Liver (tissue), 9 donors: ENCODE results near the gene ULK3. TPM values are rescaled to one million over a fixed set of nuclear protein-coding genes. Genes with fewer than 3 reads are reported as not detected.

ENCODE experiments used
- DNase-seq: peaks from one replicate; pipeline ENCODE4 v3.0.0-alpha.2; 2017; ENCODE audit warnings: low spot score
- H3K27ac ChIP-seq, 2 donors: one replicate each; pipeline ENCODE4 v1.7.0; 2013; ENCODE audit warnings: inconsistent platforms in 2 of 2, low read length in 2 of 2, control low read depth in 1 of 2, low read depth in 1 of 2, mild to moderate bottlenecking in 1 of 2
- H3K27me3 ChIP-seq, 4 donors: one replicate each; pipeline versions ENCODE4 v1.6.1 to v1.7.0; 2013; ENCODE audit warnings: low read length in 3 of 4, inconsistent platforms in 1 of 4, mild to moderate bottlenecking in 1 of 4, moderate library complexity in 1 of 4; ENCODE audit not compliant: control insufficient read depth in 4 of 4, insufficient read depth in 4 of 4
- H3K36me3 ChIP-seq, 4 donors: one replicate each; pipeline versions ENCODE4 v1.6.1 to v1.7.0; 2013; ENCODE audit warnings: low read length in 3 of 4, mild to moderate bottlenecking in 3 of 4, low read depth in 1 of 4, moderate library complexity in 1 of 4; ENCODE audit not compliant: control insufficient read depth in 4 of 4, insufficient read depth in 3 of 4
- H3K4me1 ChIP-seq, 4 donors: one replicate each; pipeline versions ENCODE4 v1.6.1 to v1.7.0; 2013; ENCODE audit warnings: low read length in 3 of 4, mild to moderate bottlenecking in 3 of 4, moderate library complexity in 1 of 4; ENCODE audit not compliant: control insufficient read depth in 4 of 4, insufficient read depth in 4 of 4
- H3K4me3 ChIP-seq, 3 donors: one replicate each; pipeline versions ENCODE4 v1.6.1 to v1.7.0; 2013; ENCODE audit warnings: low read length in 3 of 3, control low read depth in 1 of 3, low read depth in 1 of 3, mild to moderate bottlenecking in 1 of 3
- H3K9ac ChIP-seq, 2 donors: one replicate each; pipeline ENCODE4 v1.7.0; 2013; ENCODE audit warnings: low read length in 2 of 2, mild to moderate bottlenecking in 2 of 2, moderate library complexity in 2 of 2, control low read depth in 1 of 2, low read depth in 1 of 2
- H3K9me3 ChIP-seq, 4 donors: one replicate each; pipeline versions ENCODE4 v1.6.1 to v1.7.0; 2013; ENCODE audit warnings: low read length in 3 of 4; ENCODE audit not compliant: control insufficient read depth in 4 of 4
- ATF3 ChIP-seq: IDR thresholded peaks from 2 replicates; pipeline ENCODE4 v1.6.1; 2016; ENCODE audit warnings: antibody characterized with exemption
- EGR1 ChIP-seq, 2 donors: IDR thresholded peaks; 2 replicates each; pipeline ENCODE4 v1.6.1; 2016 to 2018; ENCODE audit warnings: antibody characterized with exemption in 2 of 2, low read depth in 2 of 2
- FOXA1 ChIP-seq: IDR thresholded peaks from 2 replicates; pipeline ENCODE4 v1.6.1; 2016; ENCODE audit warnings: antibody characterized with exemption
- FOXA2 ChIP-seq: IDR thresholded peaks from 2 replicates; pipeline ENCODE4 v1.6.1; 2016; ENCODE audit warnings: antibody characterized with exemption
- HNF4A ChIP-seq, 2 donors: conservative IDR thresholded peaks; 2 replicates each; pipeline ENCODE4 v1.6.1; 2016; ENCODE audit warnings: antibody characterized with exemption in 2 of 2, mild to moderate bottlenecking in 2 of 2
- HNF4G ChIP-seq: IDR thresholded peaks from 2 replicates; pipeline ENCODE4 v1.6.1; 2016; ENCODE audit warnings: antibody characterized with exemption
- JUND ChIP-seq, 2 donors: IDR thresholded peaks; 2 replicates each; pipeline ENCODE4 v1.6.1; 2016; ENCODE audit warnings: antibody characterized with exemption in 2 of 2
- NR2F2 ChIP-seq: IDR thresholded peaks from 2 replicates; pipeline ENCODE4 v1.6.1; 2016; ENCODE audit warnings: antibody characterized with exemption
- RAD21 ChIP-seq, 2 donors: IDR thresholded peaks; 2 replicates each; pipeline ENCODE4 v1.6.1; 2016; ENCODE audit warnings: antibody characterized with exemption in 2 of 2, mild to moderate bottlenecking in 2 of 2
- RXRA ChIP-seq, 2 donors: IDR thresholded peaks; 2 replicates each; pipeline ENCODE4 v1.6.1; 2017 to 2018; ENCODE audit warnings: antibody characterized with exemption in 2 of 2, mild to moderate bottlenecking in 1 of 2
- SP1 ChIP-seq: IDR thresholded peaks from 2 replicates; pipeline ENCODE4 v1.6.1; 2018; ENCODE audit warnings: antibody characterized with exemption, mild to moderate bottlenecking
- TAF1 ChIP-seq: conservative IDR thresholded peaks from 2 replicates; pipeline ENCODE4 v1.6.1; 2016; ENCODE audit warnings: antibody characterized with exemption, mild to moderate bottlenecking
- ZBTB33 ChIP-seq: IDR thresholded peaks from 2 replicates; pipeline ENCODE4 v1.6.1; 2016; ENCODE audit warnings: antibody characterized with exemption
- WGBS: extraction: QIAGEN DNeasy Blood & Tissue Kit; methylation state at CpG from one replicate; pipeline ENCODE4 v1.1.7; 2013; 5-methylcytosine and 5-hydroxymethylcytosine counted together
- polyA plus RNA-seq, 2 donors: library from polyadenylated mRNA; stranded (reverse) in 1 of 2; unstranded in 1 of 2; fragments of 200-250 nt in 1 of 2; fragments of >200 nt in 1 of 2; fragmentation: Nextera tagmentation in 1 of 2; extraction: Ambion mirVana in 1 of 2; gene quantifications; one replicate each; pipeline versions ENCODE4 v1.2.1 to v1.2.3, GENCODE V29; 2013 to 2015
- total RNA-seq, 2 donors: library from RNA; depleted of rRNA; stranded (reverse); fragments of >200 nt; gene quantifications; one replicate each; pipeline ENCODE4 v1.2.3, GENCODE V29; 2014
- TF ChIP-seq, protein P1 (sequence below): fragments of 150-350 bp; IDR thresholded peaks from 2 replicates; pipeline ENCODE4 v1.5.1; 2017; ENCODE audit warnings: improper control_type of control experiment, low read depth, low read length; ENCODE audit not compliant: missing input control
- donor health status: healthy.
- donor health status: healthy.
- donor health status: healthy.
- donor health status: healthy.
- donor health status: healthy.

Gene ULK3
- total and polyA plus RNA-seq, 4 donors, result 13.1 to 35.5 (median 21.4) TPM

GRCh38 chr15:74808840-74809229 is 34.1 kb downstream of the ULK3 start:
- Histone ChIP-seq H3K9me3 (no peaks in the 10 kb centered on the region), H3K4me3 (no peak overlapping the region), H3K27ac (no peak overlapping the region), H3K36me3 (peaks cover 0 to 6% (median 4%) of the 10 kb centered on the region in 4 donors), H3K27me3 (no peaks in the 10 kb centered on the region), H3K4me1 (peaks cover 0 to 8% (median 2%) of the 10 kb centered on the region in 4 donors), H3K9ac (no peak overlapping the region)
- no peak for DNase-seq
- no peak for TF ChIP-seq RAD21 (IDR thresholded peaks at IDR 0.05)
- no peak for TF ChIP-seq TAF1
- no peak for TF ChIP-seq HNF4A (conservative IDR thresholded peaks at IDR 0.05)
- TF ChIP-seq HNF4G, result no peak
- no peak for TF ChIP-seq FOXA1
- no peak for TF ChIP-seq FOXA2
- TF ChIP-seq JUND (IDR thresholded peaks at IDR 0.05), result no peak
- no peak for TF ChIP-seq ATF3
- WGBS, result 81% methylated on average over 4 of the region's 4 CpGs

DNA sequence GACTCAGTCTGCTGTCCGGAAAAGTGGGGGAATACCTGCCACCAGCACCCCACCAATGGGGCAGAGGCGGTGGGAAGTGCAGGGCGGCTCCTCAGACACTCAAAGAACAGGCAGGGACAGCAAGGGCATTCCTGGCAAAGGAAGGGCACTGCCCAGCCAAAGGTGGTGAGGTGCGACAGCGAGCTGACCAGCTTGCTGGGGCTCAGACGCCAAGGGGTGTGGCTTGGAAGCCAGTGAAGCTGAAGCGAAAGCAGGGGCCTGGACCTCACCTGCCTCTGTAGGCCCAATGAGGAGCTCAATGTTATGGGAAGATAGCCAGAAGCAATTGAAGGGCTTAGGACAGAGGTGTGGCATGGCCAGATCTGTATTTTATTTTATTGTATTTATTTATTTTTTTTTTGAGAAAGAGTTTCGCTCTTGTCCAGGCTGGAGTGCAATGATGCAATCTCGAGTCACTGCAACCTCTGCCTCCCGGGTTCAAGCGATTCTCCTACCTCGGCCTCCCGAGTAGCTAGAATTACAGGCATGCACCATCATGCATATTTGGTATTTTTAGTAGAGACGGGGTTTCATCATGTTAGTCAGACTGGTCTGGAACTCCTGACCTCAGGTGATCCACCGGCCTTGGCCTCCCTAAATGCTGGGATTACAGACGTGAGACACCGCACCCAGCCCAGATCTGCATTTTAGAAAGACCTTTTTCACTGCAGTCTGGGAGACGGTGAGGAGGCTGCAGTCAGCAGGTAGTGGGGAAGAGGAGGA is 34.7 kb downstream of the ULK3 start:
- Histone ChIP-seq H3K4me3 (no peak overlapping the region), H3K9me3 (no peaks in the 10 kb centered on the region), H3K27ac (no peak overlapping the region), H3K36me3 (peaks cover 3 to 12% (median 10%) of the 10 kb centered on the region in 4 donors), H3K27me3 (no peaks in the 10 kb centered on the region), H3K9ac (no peak overlapping the region), H3K4me1 (peaks cover 0 to 8% (median 2%) of the 10 kb centered on the region in 4 donors)
- WGBS, result 48% methylated on average over 18 of the region's 18 CpGs
- no peak for DNase-seq
- TF ChIP-seq JUND (IDR thresholded peaks at IDR 0.05) (no peak), RXRA (IDR thresholded peaks at IDR 0.05) (peak in 1 of 2 donors; percentile 36), HNF4A (conservative IDR thresholded peaks at IDR 0.05) (peak in 1 of 2 donors; percentile 23)

DNA sequence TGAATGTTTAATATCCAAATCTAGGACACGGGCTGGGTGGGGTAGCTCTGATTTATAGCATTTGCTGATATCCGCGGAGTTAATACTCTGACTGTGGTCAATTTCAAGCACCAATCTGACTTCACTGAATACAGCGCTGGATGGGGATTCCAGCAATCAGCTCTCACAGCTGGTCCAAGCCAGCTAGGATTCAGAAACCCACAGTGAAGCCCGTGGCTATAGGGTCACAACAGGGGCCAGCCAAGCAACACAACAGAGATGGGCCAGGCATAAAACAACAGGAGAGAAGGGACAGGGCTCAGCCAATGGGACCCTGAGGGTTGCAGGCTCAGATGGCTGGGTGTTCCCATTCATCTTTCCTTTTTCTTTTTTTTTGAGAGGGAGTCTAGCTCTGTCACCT is 35.7 kb downstream of the ULK3 start:
- TF ChIP-seq SP1, result no peak
- no peak for TF ChIP-seq ZBTB33
- TF ChIP-seq, protein P1, sequence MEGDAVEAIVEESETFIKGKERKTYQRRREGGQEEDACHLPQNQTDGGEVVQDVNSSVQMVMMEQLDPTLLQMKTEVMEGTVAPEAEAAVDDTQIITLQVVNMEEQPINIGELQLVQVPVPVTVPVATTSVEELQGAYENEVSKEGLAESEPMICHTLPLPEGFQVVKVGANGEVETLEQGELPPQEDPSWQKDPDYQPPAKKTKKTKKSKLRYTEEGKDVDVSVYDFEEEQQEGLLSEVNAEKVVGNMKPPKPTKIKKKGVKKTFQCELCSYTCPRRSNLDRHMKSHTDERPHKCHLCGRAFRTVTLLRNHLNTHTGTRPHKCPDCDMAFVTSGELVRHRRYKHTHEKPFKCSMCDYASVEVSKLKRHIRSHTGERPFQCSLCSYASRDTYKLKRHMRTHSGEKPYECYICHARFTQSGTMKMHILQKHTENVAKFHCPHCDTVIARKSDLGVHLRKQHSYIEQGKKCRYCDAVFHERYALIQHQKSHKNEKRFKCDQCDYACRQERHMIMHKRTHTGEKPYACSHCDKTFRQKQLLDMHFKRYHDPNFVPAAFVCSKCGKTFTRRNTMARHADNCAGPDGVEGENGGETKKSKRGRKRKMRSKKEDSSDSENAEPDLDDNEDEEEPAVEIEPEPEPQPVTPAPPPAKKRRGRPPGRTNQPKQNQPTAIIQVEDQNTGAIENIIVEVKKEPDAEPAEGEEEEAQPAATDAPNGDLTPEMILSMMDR, result no peak
- no peak for TF ChIP-seq RAD21 (IDR thresholded peaks at IDR 0.05)
- no peak for TF ChIP-seq ATF3
- no peak for TF ChIP-seq EGR1 (IDR thresholded peaks at IDR 0.05; ENCODE audit: low read depth in 2 of 2)
- TF ChIP-seq NR2F2, result no peak
- no peak for TF ChIP-seq JUND (IDR thresholded peaks at IDR 0.05)
- Histone ChIP-seq H3K4me3 (no peak overlapping the region), H3K4me1 (peaks cover 0 to 8% (median 2%) of the 10 kb centered on the region in 4 donors), H3K27me3 (no peaks in the 10 kb centered on the region), H3K9ac (no peak overlapping the region), H3K36me3 (peaks cover 5 to 20% (median 13%) of the 10 kb centered on the region in 4 donors), H3K27ac (no peak overlapping the region), H3K9me3 (no peaks in the 10 kb centered on the region)
- 73% methylated on average over 5 of the region's 5 CpGs for WGBS
- no peak for DNase-seq
